ENCODE measurements around the gene MYH11.
"Not testable (repeated sequence)": the region's sequence is repeated elsewhere in the genome, so short reads cannot be mapped to it uniquely, and the experiment has no call there.

MYH11 gene

DNA sequence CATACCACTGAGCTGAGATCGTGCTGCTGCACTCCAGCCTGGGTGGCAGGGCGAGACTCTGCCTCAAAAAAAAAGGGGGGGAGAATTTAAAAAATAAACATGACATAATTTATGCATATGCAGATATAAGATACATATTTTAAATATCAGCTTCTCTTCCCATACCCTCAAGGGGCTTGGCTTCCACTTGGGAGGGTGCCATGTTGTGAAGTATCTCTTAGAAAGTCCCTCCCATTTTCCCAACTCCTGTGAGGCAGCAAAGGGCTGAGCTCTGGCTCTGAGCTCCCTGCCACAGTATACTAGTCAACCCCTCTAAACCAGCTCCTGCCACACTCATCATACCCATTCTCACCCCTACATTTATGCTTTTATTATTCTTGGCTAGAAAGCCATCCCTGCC is 39.4 kb downstream of the MYH11 start:
- no peak for DNase-seq (ENCODE audit: low read depth)
- H3K4me3 ChIP-seq (ENCODE audit: control insufficient read depth, low read depth, low read length) = no peak overlapping the region
- no peak for TF ChIP-seq CTCF (conservative IDR thresholded peaks at IDR 0.05; ENCODE audit: control insufficient read depth, insufficient read depth, low read depth, low read length)

DNA sequence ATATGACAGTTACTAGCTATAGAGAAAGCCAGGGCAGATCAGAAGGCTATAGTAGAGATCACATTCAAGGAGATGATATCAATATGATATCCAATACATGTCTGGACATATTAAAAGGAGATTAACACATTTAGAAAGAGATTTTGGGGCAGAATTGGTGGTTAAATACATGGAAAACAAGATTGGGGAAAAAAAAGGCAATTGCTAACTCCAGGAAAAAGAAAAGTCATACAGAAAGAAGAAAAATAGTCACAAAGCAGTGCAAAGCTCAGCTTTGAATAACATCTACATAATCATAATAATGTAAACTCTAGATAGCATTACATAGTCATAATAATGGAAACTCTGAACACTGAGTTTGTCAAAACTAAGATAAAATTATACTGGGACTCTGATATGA is 40.6 kb downstream of the MYH11 start:
- H3K4me3 ChIP-seq (ENCODE audit: control insufficient read depth, low read depth, low read length) = no peak overlapping the region
- no peak for TF ChIP-seq CTCF (conservative IDR thresholded peaks at IDR 0.05; ENCODE audit: control insufficient read depth, insufficient read depth, low read depth, low read length)
- DNase-seq (ENCODE audit: low read depth) = no peak

DNA sequence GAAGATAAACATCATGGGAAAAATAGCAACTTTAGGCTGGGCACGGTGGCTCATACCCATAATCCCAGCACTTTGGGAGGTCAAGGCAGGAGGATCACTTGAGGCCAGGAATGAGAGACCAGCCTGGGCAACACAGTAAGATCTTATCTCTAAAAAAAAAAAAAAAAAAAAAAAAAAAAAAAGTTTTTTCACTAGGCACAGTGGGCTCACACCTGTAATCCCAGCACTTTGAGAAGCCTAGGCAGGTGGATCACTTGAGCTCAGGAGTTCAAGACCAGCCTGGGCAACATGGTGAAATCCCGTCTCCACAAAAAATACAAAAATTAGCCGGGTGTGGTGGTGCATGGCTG is 44.5 kb downstream of the MYH11 start:
- H3K4me3 ChIP-seq (ENCODE audit: control insufficient read depth, low read depth, low read length); DNase-seq (ENCODE audit: low read depth): not testable (repeated sequence)

DNA sequence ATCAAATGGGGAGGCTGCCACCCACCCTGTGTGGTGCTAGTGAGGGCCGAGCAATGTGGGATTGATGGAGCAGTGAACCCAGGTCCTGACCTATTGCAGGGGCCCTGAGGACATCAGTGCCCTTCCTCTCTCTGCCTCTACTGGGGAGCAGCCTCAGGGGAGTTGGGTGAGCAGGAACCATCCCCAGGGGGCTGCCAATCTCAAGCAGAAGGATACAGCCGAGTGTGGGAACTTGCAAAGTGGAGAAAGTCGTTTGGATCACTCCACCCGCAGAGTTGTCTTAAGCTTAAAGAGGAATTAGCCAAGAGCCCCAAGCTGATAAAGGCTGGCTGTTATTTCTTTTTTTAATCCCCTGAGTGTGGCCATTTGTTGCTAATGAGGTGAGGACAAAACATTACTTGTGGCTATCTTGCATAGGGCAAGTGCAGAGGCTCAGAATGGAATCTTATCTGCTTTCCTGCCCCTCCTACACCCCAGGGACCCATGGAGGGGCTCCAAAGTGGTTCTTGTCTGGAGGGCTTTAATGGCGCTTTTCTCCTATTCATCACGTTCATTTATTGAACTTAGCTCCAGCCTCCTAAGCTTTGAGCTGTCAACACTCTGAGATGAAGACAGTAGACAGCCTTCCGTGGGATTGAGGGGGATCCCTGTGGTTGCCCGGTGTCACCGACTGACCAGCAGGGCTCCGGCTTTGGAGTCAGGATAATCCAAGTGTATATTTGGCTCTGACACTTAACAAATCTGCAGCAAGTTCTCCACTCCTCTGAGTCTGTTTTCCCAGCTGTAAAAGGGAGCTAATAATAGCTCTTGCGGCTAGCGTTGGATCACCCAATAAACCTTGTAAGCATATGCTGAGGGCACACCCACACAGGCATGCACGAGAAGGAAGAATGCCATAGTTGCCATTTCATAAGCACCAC is 45.1 kb downstream of the MYH11 start:
- no peak for TF ChIP-seq CTCF (conservative IDR thresholded peaks at IDR 0.05; ENCODE audit: control insufficient read depth, insufficient read depth, low read depth, low read length)
- H3K4me3 ChIP-seq (ENCODE audit: control insufficient read depth, low read depth, low read length) = no peak overlapping the region
- DNase-seq (ENCODE audit: low read depth) = peak; percentile 48

DNA sequence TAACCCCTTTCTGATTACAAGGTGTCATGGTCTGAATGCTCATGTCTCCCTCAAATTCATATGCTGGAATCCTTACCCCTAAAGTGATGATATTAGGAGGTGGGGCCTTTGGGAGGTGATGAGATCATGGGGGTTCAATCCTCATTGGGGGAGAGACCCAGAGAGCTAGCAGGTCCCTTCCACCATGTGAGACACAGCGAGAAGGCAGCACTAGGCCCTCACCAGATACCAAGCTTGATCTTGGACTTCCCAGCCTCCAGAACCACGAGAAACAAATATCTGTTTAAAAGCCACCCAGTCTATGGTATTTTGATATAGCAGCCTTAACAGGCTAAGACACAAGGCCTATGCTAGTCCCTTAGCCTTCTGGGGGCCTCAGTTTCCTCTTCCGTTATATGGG is 45.9 kb downstream of the MYH11 start:
- no peak for TF ChIP-seq CTCF (conservative IDR thresholded peaks at IDR 0.05; ENCODE audit: control insufficient read depth, insufficient read depth, low read depth, low read length)

GRCh38 chr16:15810411-15810810 is 46.4 kb downstream of the MYH11 start:
- no peak for TF ChIP-seq CTCF (conservative IDR thresholded peaks at IDR 0.05; ENCODE audit: control insufficient read depth, insufficient read depth, low read depth, low read length)
- no peak for DNase-seq (ENCODE audit: low read depth)
- no peak overlapping the region for H3K4me3 ChIP-seq (ENCODE audit: control insufficient read depth, low read depth, low read length)

More for the DNA sequence above, 45.9 kb downstream of the MYH11 start:
- no peak for DNase-seq (ENCODE audit: low read depth)
- no peak overlapping the region for H3K4me3 ChIP-seq (ENCODE audit: control insufficient read depth, low read depth, low read length)

DNA sequence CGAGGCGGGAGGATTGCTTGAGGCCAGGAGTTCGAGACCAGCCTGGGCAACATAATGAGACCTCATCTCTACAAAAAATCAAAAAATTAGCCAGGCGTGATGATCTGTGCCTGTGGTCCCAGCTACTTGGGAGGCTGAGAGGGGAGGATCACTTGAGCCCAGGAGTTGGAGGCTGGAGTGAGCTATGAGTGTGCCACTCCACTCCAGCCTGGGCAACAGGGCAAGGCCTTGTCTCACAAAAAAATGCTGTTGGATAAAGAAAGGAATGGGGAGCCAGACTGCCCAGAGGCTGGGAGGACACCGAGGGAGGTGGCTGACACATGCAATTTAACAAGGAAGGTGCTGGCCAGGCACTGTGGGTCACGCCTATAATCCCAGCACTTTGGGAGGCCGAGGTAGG is 47.5 kb downstream of the MYH11 start:
- DNase-seq (ENCODE audit: low read depth); H3K4me3 ChIP-seq (ENCODE audit: control insufficient read depth, low read depth, low read length): not testable (repeated sequence)

DNA sequence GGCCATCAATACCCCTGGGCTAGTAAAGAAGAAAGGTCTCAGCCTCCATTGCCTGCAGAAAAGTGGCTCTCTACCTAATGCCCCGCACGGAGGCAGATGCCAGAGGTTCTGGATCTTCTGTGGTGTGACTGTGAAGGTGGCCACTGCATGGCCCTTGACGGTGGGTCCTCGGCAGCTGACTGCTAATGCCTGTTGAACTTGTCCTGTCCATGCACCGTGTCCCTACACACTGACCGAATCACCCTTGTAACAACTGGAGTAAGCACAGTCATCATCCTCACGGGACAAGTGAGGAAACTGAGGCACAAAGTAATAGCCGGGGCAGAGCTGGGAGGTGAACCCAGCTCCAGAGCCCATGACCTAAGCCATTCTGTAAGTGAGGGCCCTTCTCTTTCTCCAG is 48.8 kb downstream of the MYH11 start:
- no peak overlapping the region for H3K4me3 ChIP-seq (ENCODE audit: control insufficient read depth, low read depth, low read length)
- TF ChIP-seq CTCF (conservative IDR thresholded peaks at IDR 0.05; ENCODE audit: control insufficient read depth, insufficient read depth, low read depth, low read length) = no peak
- DNase-seq (ENCODE audit: low read depth) = no peak

All from fibroblast of mammary gland (primary cell).